GM12878 (cell line): ENCODE measurements around the gene ENAH. TPM values are rescaled to one million over a fixed set of nuclear protein-coding genes. Genes with fewer than 3 reads are reported as not detected.

Experiments
- ATAC-seq: fragments of 200-7000 bp; cut with Tn5 transposase; 3 replicates; pipeline ENCODE4 v1.9.1; 2020; ENCODE audit warnings: mild to moderate bottlenecking, moderate library complexity
- BruUV-seq: library from RNA; stranded (reverse); fragments of 400-500 nt; replicated peaks from 2 replicates; lab custom pipeline; 2021; lab: Mats Ljungman, UMichigan
- CTCF ChIA-PET: fragments of 300-600 bp; sonication (Branson Sonifier 250); formaldehyde crosslinking; extraction: SDS; loops from one replicate; lab custom pipeline; 2021; ENCODE audit warnings: inconsistent platforms; lab: Yijun Ruan, JAX
- POLR2A ChIA-PET: fragments of 350-600 bp; formaldehyde crosslinking; extraction: SDS; loops from one replicate; lab custom pipeline; 2021; ENCODE audit warnings: inconsistent platforms; lab: Charles Lee
- RAD21 ChIA-PET: fragments of 300-600 bp; sonication (Branson Sonifier 250); formaldehyde crosslinking; loops from one replicate; lab custom pipeline; 2023; ENCODE audit warnings: antibody characterized with exemption; ENCODE audit not compliant: unreplicated experiment; lab: Charles Lee
- SMC1A ChIA-PET: fragments of 300-600 bp; sonication (Branson Sonifier 250); formaldehyde crosslinking; loops from one replicate; lab custom pipeline; 2023; ENCODE audit not compliant: unreplicated experiment, uncharacterized antibody; lab: Charles Lee
- DNase-seq: peaks from one replicate; pipeline ENCODE4 v3.0.0-alpha.2; 2011; ENCODE audit warnings: low read depth, low spot score
- FAIRE-seq: peaks from 3 replicates; lab custom pipeline; 2011; peaks lifted over from hg19 to GRCh38; lab: Jason Lieb, UNC
- H2AFZ ChIP-seq: 2 replicates; pipeline ENCODE4 v1.6.0; 2011; ENCODE audit warnings: low read depth, low read length, control low read depth; ENCODE audit not compliant: control insufficient read depth
- H3K27ac ChIP-seq: 2 replicates; pipeline ENCODE4 v1.5.1; 2011; ENCODE audit warnings: control low read depth; ENCODE audit not compliant: control insufficient read depth, insufficient read depth
- H3K27me3 ChIP-seq, 2 experiments: replicated peaks in 1 of 2; 2 replicates each; pipeline versions ENCODE4 v1.6.0 to v1.6.1; 2011; ENCODE audit warnings: low read length in 1 of 2; ENCODE audit not compliant: control insufficient read depth in 2 of 2, insufficient read depth in 2 of 2
- H3K36me3 ChIP-seq, 2 experiments: 2 replicates each; pipeline ENCODE4 v1.5.1; 2011; ENCODE audit warnings: low read length in 1 of 2; ENCODE audit not compliant: control insufficient read depth in 2 of 2, insufficient read depth in 2 of 2
- H3K4me1 ChIP-seq: 2 replicates; pipeline ENCODE4 v1.6.1; 2011; ENCODE audit warnings: mild to moderate bottlenecking, low read length, moderate library complexity, mixed read lengths; ENCODE audit not compliant: control insufficient read depth, insufficient read depth
- H3K4me2 ChIP-seq: 2 replicates; pipeline ENCODE4 v1.6.0; 2011; ENCODE audit warnings: control low read depth; ENCODE audit not compliant: control insufficient read depth, insufficient read depth
- H3K4me3 ChIP-seq: fragments of 200-600 bp; sonication (generic); 2 replicates; pipeline ENCODE4 v1.5.1; 2016
- H3K79me2 ChIP-seq: 2 replicates; pipeline ENCODE4 v1.6.0; 2011; ENCODE audit warnings: low read length; ENCODE audit not compliant: control insufficient read depth, insufficient read depth
- H3K9ac ChIP-seq: 2 replicates; pipeline ENCODE4 v1.8.0; 2011; ENCODE audit warnings: low read length, control low read depth, mixed read lengths; ENCODE audit not compliant: control insufficient read depth, insufficient read depth
- H3K9me3 ChIP-seq: replicated peaks from 3 replicates; pipeline ENCODE4 v1.5.1; 2011; ENCODE audit warnings: mild to moderate bottlenecking, low read length; ENCODE audit not compliant: control insufficient read depth, insufficient read depth
- H4K20me1 ChIP-seq: 2 replicates; pipeline ENCODE4 v1.6.0; 2011; ENCODE audit not compliant: control insufficient read depth, insufficient read depth
- ATF3 ChIP-seq: IDR thresholded peaks from 2 replicates; pipeline ENCODE4 v1.6.1; 2011; ENCODE audit warnings: low read depth, mild to moderate bottlenecking, low read length, moderate library complexity, borderline replicate concordance; ENCODE audit errors: extremely low read depth
- BCL11A ChIP-seq: IDR thresholded peaks from 2 replicates; pipeline ENCODE4 v1.6.1; 2011; ENCODE audit warnings: low read depth, low read length
- BHLHE40 ChIP-seq, 2 experiments: fragments of 450-650 bp in 1 of 2; IDR thresholded peaks; 2 replicates each; pipeline ENCODE4 v1.6.1; 2011 to 2017; ENCODE audit warnings: low read depth in 2 of 2, borderline replicate concordance in 1 of 2, improper control_type of control experiment in 1 of 2, low read length in 1 of 2, mild to moderate bottlenecking in 1 of 2
- EED ChIP-seq: sonication (generic); IDR thresholded peaks from 2 replicates; pipeline ENCODE4 v1.6.1; 2016; ENCODE audit warnings: antibody characterized with exemption, low read depth
- HDAC2 ChIP-seq: fragments of 200-600 bp; sonication (generic); IDR thresholded peaks from 2 replicates; pipeline ENCODE4 v1.6.1; 2017
- JUND ChIP-seq: IDR thresholded peaks from 2 replicates; pipeline ENCODE4 v1.6.1; 2012; ENCODE audit warnings: low read depth, mild to moderate bottlenecking, low read length, improper control_type of control experiment, moderate library complexity
- PRDM15 ChIP-seq: fragments of 450-650 bp; formaldehyde crosslinking; IDR thresholded peaks from 2 replicates; pipeline ENCODE4 v1.4.0; 2020; ENCODE audit warnings: mild to moderate bottlenecking, moderate library complexity
- RELA ChIP-seq: fragments of 450-650 bp; IDR thresholded peaks from 2 replicates; pipeline ENCODE4 v1.8.0; 2014; ENCODE audit warnings: borderline replicate concordance; ENCODE audit not compliant: partially characterized antibody
- RFX5 ChIP-seq: IDR thresholded peaks from 2 replicates; pipeline ENCODE4 v1.6.1; 2011; ENCODE audit warnings: low read depth, low read length, improper control_type of control experiment
- SMAD1 ChIP-seq: fragments of 450-650 bp; IDR thresholded peaks from 2 replicates; pipeline ENCODE4 v1.6.1; 2018; ENCODE audit warnings: mild to moderate bottlenecking, low read depth; ENCODE audit not compliant: partially characterized antibody
- SP1 ChIP-seq: IDR thresholded peaks from one replicate; pipeline ENCODE4 v1.6.1; 2011; ENCODE audit warnings: low read depth, low read length
- WGBS: methylation state at CpG from one replicate; pipeline ENCODE4 v1.1.6; 2016; ENCODE audit warnings: low lambda C conversion rate; ENCODE audit not compliant: insufficient replicate concordance, insufficient coverage; ENCODE audit errors: missing lambda C conversion rate; 5-methylcytosine and 5-hydroxymethylcytosine counted together
- in situ Hi-C: fragments of 300-500 bp; cut with MboI; formaldehyde crosslinking; loops from 9 replicates; pipeline ENCODE4 v1.14.3; 2018; ENCODE audit warnings: mixed read lengths
- intact Hi-C: fragments of 100-400 bp; cut with micrococcal nuclease; formaldehyde crosslinking; loops from one replicate; pipeline ENCODE4 v1.14.2; 2022; ENCODE audit not compliant: unreplicated experiment
- polyA plus RNA-seq, 11 experiments: library from polyadenylated mRNA; depleted of rRNA in 4 of 11; unstranded in 6 of 11; stranded (reverse) in 5 of 11; fragments of >200 nt; fragmentation: Nextera tagmentation in 4 of 11; fragmentation: Illumina TruSeq in 1 of 11; extraction: Ambion mirVana in 4 of 11; extraction: Trizol in 1 of 11; gene quantifications; 1 replicate in 1 of 11; 2 replicates in 10 of 11; pipeline versions ENCODE4 v1.2.1 to v1.2.3, GENCODE V29; 2011 to 2016; ENCODE audit warnings: inconsistent platforms in 2 of 11, missing spikeins in 2 of 11, low read depth in 1 of 11
- total RNA-seq, 4 experiments: library from RNA; depleted of rRNA in 3 of 4; stranded (reverse); fragments of >200 nt in 3 of 4; fragmentation: Illumina TruSeq in 1 of 4; extraction: Trizol in 1 of 4; gene quantifications; 2 replicates each; pipeline versions ENCODE4 v1.2.1 to v1.2.3, GENCODE V29; 2013 to 2021
- TF ChIP-seq, protein P1 (sequence below): fragments of 450-650 bp; IDR thresholded peaks from 2 replicates; pipeline ENCODE4 v1.6.1; 2014; ENCODE audit warnings: mild to moderate bottlenecking
- TF ChIP-seq, protein P2 (sequence below): fragments of 450-650 bp; IDR thresholded peaks from 2 replicates; pipeline ENCODE4 v1.6.1; 2017; ENCODE audit warnings: low read depth, mild to moderate bottlenecking, moderate library complexity

ENAH gene
- total and polyA plus RNA-seq, 10 of the 15 experiments (the other 5 are each of a cell fraction or from before 2014, with no cell fraction given): under 0.01 to 0.62 (median 0.06) TPM; not detected in 5

DNA sequence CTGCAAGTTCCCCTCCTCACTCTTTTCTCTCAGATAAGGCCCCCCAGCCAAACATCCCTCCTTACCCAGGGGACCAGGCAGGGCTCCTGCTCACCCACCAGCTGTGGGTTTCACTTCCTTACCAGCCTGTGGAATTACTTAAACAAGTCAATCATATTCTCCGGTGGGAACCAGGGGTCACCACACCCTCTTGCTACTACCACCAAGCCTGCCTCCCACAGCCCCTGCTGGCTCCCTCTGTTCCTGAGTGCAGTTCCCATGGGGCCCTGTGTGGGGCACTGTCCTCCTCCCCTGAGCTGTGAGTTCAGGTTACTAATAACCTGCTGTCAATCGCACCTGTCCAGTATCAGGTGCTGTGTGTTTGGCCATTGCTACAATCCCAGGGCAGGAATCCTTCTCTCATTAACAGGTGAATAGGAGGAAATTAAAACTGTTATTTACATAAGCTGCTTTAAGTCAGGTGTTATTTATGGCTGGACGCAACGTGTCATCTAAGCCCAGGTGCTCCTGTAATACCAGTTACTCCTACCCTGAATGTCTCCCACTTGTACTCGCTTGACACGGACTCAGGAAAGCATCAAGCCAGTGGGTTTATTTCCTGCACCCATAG is 172.0 kb downstream of the ENAH start (continued):
- TF ChIP-seq ATF3: no peak
- TF ChIP-seq, all 136 proteins: peak for 7

DNA sequence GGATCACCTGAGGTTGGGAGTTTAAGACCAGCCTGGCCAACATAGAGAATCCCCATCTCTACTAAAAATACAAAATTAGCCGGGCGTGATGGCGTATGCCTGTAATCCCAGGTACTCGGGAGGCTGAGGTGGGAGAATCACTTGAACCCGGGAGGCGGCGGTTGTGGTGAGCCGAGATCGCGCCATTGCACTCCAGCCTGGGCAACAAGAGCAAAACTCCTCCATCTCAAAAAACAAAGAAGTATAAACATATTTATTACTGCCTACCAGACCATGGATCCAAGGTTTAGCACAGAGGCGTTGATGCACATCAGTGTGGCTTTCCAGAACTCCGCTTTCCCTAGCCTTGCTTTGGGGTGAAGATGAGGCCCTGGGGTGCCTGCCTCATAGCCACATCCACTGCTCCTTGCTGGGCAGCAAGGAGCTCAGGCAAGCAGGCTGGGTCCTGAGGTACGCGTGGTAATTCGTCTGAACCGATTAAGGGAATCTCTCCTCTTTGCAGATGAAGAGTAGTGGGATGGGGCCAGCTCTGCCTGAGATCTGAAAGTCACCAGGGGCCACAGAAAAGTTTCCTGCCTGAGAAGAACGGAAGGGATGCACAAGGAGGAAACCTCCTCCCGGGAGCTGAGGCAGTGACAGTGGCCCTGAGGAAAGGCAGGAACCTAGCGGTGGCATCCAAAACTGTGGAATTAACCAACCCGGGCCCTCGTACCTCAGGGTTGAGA is 172.8 kb downstream of the ENAH start:
- no peak overlapping the region for H3K4me2 ChIP-seq
- intact Hi-C loops (loop anchor here (5.0 to 10.0 kb wide), 4 partner anchors 67 to 705 kb away; partner anchors contain the start of genes ACBD3 and ENAH), in situ Hi-C loops (loop anchor here (5.0 to 10.0 kb wide), 3 partner anchors 295 to 497 kb away; partner anchors contain the start of gene SRP9)
- no TSS peak for BruUV-seq
- ATAC-seq: no peak
- no peak overlapping the region for H3K9ac ChIP-seq
- no peak for DNase-seq
- ChIA-PET RAD21 (interaction anchor here (1.7 kb wide), 1 partner anchor 368 kb away, joined by 3 read pairs; no protein-coding TSS in a partner anchor), CTCF (interaction anchor here (0.8 to 2.5 kb wide), 13 partner anchors 8 to 587 kb away, joined by 3 to 10 read pairs (median 3); partner anchors contain the start of gene SRP9), POLR2A (no interaction called here), SMC1A (interaction anchor here (1.0 to 1.5 kb wide), 4 partner anchors 65 to 431 kb away, joined by 3 to 5 read pairs (median 4); no protein-coding TSS in a partner anchor)
- H3K4me3 ChIP-seq: no peak overlapping the region
- no peaks in the 10 kb centered on the region; the same call in 2 of the 3 replicates for H3K9me3 ChIP-seq
- H3K27ac ChIP-seq: no peak overlapping the region
- no peaks in the 10 kb centered on the region for H3K27me3 ChIP-seq
- no peaks in the 10 kb centered on the region for H4K20me1 ChIP-seq
- peaks cover 32% of the 10 kb centered on the region for H3K4me1 ChIP-seq
- no peaks in the 10 kb centered on the region for H3K79me2 ChIP-seq
- no peaks in the 10 kb centered on the region for H3K36me3 ChIP-seq
- 73% methylated on average over 21 of the region's 21 CpGs for WGBS
- FAIRE-seq: no peak
- H2AFZ ChIP-seq: no peak overlapping the region; the same call in 1 of the 2 replicates
- TF ChIP-seq HDAC2: no peak
- no peak for TF ChIP-seq BHLHE40 (IDR thresholded peaks at IDR 0.05; ENCODE audit: borderline replicate concordance in 1 of 2, low read depth in 2 of 2, low read length in 1 of 2)
- TF ChIP-seq RFX5: no peak
- TF ChIP-seq, protein P1, sequence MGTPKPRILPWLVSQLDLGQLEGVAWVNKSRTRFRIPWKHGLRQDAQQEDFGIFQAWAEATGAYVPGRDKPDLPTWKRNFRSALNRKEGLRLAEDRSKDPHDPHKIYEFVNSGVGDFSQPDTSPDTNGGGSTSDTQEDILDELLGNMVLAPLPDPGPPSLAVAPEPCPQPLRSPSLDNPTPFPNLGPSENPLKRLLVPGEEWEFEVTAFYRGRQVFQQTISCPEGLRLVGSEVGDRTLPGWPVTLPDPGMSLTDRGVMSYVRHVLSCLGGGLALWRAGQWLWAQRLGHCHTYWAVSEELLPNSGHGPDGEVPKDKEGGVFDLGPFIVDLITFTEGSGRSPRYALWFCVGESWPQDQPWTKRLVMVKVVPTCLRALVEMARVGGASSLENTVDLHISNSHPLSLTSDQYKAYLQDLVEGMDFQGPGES: no peak
- no peak for TF ChIP-seq JUND
- TF ChIP-seq SMAD1: no peak
- no peak for TF ChIP-seq RELA
- no peak for TF ChIP-seq SP1
- no peak for TF ChIP-seq PRDM15 (CRISPR knock-in tag)
- TF ChIP-seq, protein P2, sequence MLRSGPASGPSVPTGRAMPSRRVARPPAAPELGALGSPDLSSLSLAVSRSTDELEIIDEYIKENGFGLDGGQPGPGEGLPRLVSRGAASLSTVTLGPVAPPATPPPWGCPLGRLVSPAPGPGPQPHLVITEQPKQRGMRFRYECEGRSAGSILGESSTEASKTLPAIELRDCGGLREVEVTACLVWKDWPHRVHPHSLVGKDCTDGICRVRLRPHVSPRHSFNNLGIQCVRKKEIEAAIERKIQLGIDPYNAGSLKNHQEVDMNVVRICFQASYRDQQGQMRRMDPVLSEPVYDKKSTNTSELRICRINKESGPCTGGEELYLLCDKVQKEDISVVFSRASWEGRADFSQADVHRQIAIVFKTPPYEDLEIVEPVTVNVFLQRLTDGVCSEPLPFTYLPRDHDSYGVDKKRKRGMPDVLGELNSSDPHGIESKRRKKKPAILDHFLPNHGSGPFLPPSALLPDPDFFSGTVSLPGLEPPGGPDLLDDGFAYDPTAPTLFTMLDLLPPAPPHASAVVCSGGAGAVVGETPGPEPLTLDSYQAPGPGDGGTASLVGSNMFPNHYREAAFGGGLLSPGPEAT: no peak
- no peak for TF ChIP-seq EED
- no peak for TF ChIP-seq BCL11A
